Measurements from ENCODE around the gene UNC80. TPM values are rescaled to one million over a fixed set of nuclear protein-coding genes. Genes with fewer than 3 reads are reported as not detected.
A peak's percentile ranks its signal among the peaks of the same experiment; 100 is the strongest.

UNC80 gene
- total RNA-seq, 1 donor from 2014 or later, result 2.1 TPM

GRCh38 chr2:209929369-209929768 is 157.7 kb downstream of the UNC80 start:
- Histone ChIP-seq H3K36me3 (ENCODE audit: control insufficient read depth in 3 of 3, insufficient read depth in 3 of 3, low read length in 3 of 3) (no peaks in the 10 kb centered on the region), H3K27ac (ENCODE audit: low read depth, low read length) (no peak overlapping the region), H3K27me3 (ENCODE audit: control insufficient read depth in 3 of 3, insufficient read depth in 3 of 3, low read length in 3 of 3) (peaks cover 0 to 4% (median 2%) of the 10 kb centered on the region in 3 donors), H3K4me1 (ENCODE audit: control insufficient read depth in 3 of 3, insufficient read depth in 3 of 3, low read length in 3 of 3) (no peaks in the 10 kb centered on the region), H3K4me3 (ENCODE audit: low read length in 3 of 3) (no peak overlapping the region), H3K9ac (ENCODE audit: low read depth in 1 of 3, low read length in 3 of 3) (no peak overlapping the region), H3K9me3 (ENCODE audit: control insufficient read depth in 3 of 3, low read length in 3 of 3) (no peaks in the 10 kb centered on the region)

GRCh38 chr2:209933499-209934483 is 162.2 kb downstream of the UNC80 start:
- no peaks in the 10 kb centered on the region for H3K36me3 ChIP-seq (ENCODE audit: control insufficient read depth in 3 of 3, insufficient read depth in 3 of 3, low read length in 3 of 3)
- no peaks in the 10 kb centered on the region for H3K9me3 ChIP-seq (ENCODE audit: control insufficient read depth in 3 of 3, low read length in 3 of 3)
- H3K27ac ChIP-seq (ENCODE audit: low read depth, low read length), result no peak overlapping the region
- H3K4me1 ChIP-seq (ENCODE audit: control insufficient read depth in 3 of 3, insufficient read depth in 3 of 3, low read length in 3 of 3), result no peaks in the 10 kb centered on the region
- H3K4me3 ChIP-seq (ENCODE audit: low read length in 3 of 3), result no peak overlapping the region
- H3K27me3 ChIP-seq (ENCODE audit: control insufficient read depth in 3 of 3, insufficient read depth in 3 of 3, low read length in 3 of 3), result peaks cover 0 to 4% (median 0%) of the 10 kb centered on the region in 3 donors
- peak overlapping the region in 1 of 3 donors; percentile 9 for H3K9ac ChIP-seq (ENCODE audit: low read depth in 1 of 3, low read length in 3 of 3)

GRCh38 chr2:209936106-209936666 is 164.6 kb downstream of the UNC80 start:
- Histone ChIP-seq H3K9ac (ENCODE audit: low read depth in 1 of 3, low read length in 3 of 3) (no peak overlapping the region), H3K27me3 (ENCODE audit: control insufficient read depth in 3 of 3, insufficient read depth in 3 of 3, low read length in 3 of 3) (peaks cover 0 to 4% (median 0%) of the 10 kb centered on the region in 3 donors), H3K9me3 (ENCODE audit: control insufficient read depth in 3 of 3, low read length in 3 of 3) (no peaks in the 10 kb centered on the region), H3K4me3 (ENCODE audit: low read length in 3 of 3) (no peak overlapping the region), H3K27ac (ENCODE audit: low read depth, low read length) (no peak overlapping the region), H3K36me3 (ENCODE audit: control insufficient read depth in 3 of 3, insufficient read depth in 3 of 3, low read length in 3 of 3) (no peaks in the 10 kb centered on the region), H3K4me1 (ENCODE audit: control insufficient read depth in 3 of 3, insufficient read depth in 3 of 3, low read length in 3 of 3) (no peaks in the 10 kb centered on the region)

GRCh38 chr2:209937893-209938292 is 166.3 kb downstream of the UNC80 start:
- Histone ChIP-seq H3K4me1 (ENCODE audit: control insufficient read depth in 3 of 3, insufficient read depth in 3 of 3, low read length in 3 of 3) (no peaks in the 10 kb centered on the region), H3K4me3 (ENCODE audit: low read length in 3 of 3) (no peak overlapping the region), H3K27ac (ENCODE audit: low read depth, low read length) (no peak overlapping the region), H3K9me3 (ENCODE audit: control insufficient read depth in 3 of 3, low read length in 3 of 3) (no peaks in the 10 kb centered on the region), H3K36me3 (ENCODE audit: control insufficient read depth in 3 of 3, insufficient read depth in 3 of 3, low read length in 3 of 3) (no peaks in the 10 kb centered on the region), H3K27me3 (ENCODE audit: control insufficient read depth in 3 of 3, insufficient read depth in 3 of 3, low read length in 3 of 3) (no peaks in the 10 kb centered on the region), H3K9ac (ENCODE audit: low read depth in 1 of 3, low read length in 3 of 3) (no peak overlapping the region)

GRCh38 chr2:209938906-209939305 is 167.3 kb downstream of the UNC80 start:
- Histone ChIP-seq H3K9ac (ENCODE audit: low read depth in 1 of 3, low read length in 3 of 3) (no peak overlapping the region), H3K27ac (ENCODE audit: low read depth, low read length) (no peak overlapping the region), H3K9me3 (ENCODE audit: control insufficient read depth in 3 of 3, low read length in 3 of 3) (no peaks in the 10 kb centered on the region), H3K36me3 (ENCODE audit: control insufficient read depth in 3 of 3, insufficient read depth in 3 of 3, low read length in 3 of 3) (no peaks in the 10 kb centered on the region), H3K27me3 (ENCODE audit: control insufficient read depth in 3 of 3, insufficient read depth in 3 of 3, low read length in 3 of 3) (no peaks in the 10 kb centered on the region), H3K4me3 (ENCODE audit: low read length in 3 of 3) (no peak overlapping the region), H3K4me1 (ENCODE audit: control insufficient read depth in 3 of 3, insufficient read depth in 3 of 3, low read length in 3 of 3) (no peaks in the 10 kb centered on the region)

DNA sequence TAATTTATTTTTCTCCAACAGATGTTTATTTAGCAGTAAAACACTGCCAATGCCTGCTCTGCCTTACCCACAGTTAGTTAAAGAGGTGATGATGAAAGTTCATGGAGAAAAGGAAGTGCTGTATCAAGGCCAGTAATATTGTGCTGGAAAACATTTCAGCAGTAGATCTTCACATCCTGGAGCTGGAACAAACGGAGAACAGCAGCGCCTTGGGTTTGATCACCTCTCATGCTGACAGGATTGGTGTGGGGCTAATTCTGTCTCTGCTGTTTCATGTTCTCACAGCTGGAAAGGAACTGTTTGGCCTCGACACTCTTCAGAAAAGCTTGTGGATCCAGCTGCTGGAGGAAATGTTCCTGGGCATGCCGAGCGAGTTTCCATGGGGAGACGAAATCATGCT is 169.3 kb downstream of the UNC80 start:
- no peak overlapping the region for H3K9ac ChIP-seq (ENCODE audit: low read depth in 1 of 3, low read length in 3 of 3)
- no peak overlapping the region for H3K27ac ChIP-seq (ENCODE audit: low read depth, low read length)
- no peak overlapping the region for H3K4me3 ChIP-seq (ENCODE audit: low read length in 3 of 3)
- no peaks in the 10 kb centered on the region for H3K9me3 ChIP-seq (ENCODE audit: control insufficient read depth in 3 of 3, low read length in 3 of 3)
- H3K4me1 ChIP-seq (ENCODE audit: control insufficient read depth in 3 of 3, insufficient read depth in 3 of 3, low read length in 3 of 3), result no peaks in the 10 kb centered on the region
- no peaks in the 10 kb centered on the region for H3K36me3 ChIP-seq (ENCODE audit: control insufficient read depth in 3 of 3, insufficient read depth in 3 of 3, low read length in 3 of 3)
- H3K27me3 ChIP-seq (ENCODE audit: control insufficient read depth in 3 of 3, insufficient read depth in 3 of 3, low read length in 3 of 3), result no peaks in the 10 kb centered on the region

DNA sequence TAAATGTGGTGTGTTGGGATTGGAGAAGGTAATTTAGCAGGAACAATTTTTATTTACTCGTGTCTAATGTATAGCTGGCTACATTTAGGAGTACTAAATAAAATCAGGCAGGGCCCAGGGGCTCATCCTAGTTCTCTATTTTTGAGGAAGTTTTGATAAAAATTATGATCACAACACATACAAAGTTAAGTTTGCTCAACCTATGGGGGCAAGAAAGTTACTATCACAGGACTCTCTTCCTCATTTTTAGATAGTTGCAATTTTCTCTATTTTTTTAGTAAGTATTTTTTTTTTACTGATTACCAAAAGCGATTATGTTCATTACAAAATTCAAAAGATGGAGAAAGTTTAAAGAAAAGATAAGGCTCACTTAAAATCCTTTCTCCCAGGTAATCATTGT is 170.8 kb downstream of the UNC80 start:
- no peak overlapping the region for H3K27ac ChIP-seq (ENCODE audit: low read depth, low read length)
- H3K9me3 ChIP-seq (ENCODE audit: control insufficient read depth in 3 of 3, low read length in 3 of 3), result no peaks in the 10 kb centered on the region
- H3K27me3 ChIP-seq (ENCODE audit: control insufficient read depth in 3 of 3, insufficient read depth in 3 of 3, low read length in 3 of 3), result no peaks in the 10 kb centered on the region
- H3K9ac ChIP-seq (ENCODE audit: low read depth in 1 of 3, low read length in 3 of 3), result no peak overlapping the region
- H3K4me3 ChIP-seq (ENCODE audit: low read length in 3 of 3), result no peak overlapping the region
- no peaks in the 10 kb centered on the region for H3K4me1 ChIP-seq (ENCODE audit: control insufficient read depth in 3 of 3, insufficient read depth in 3 of 3, low read length in 3 of 3)
- H3K36me3 ChIP-seq (ENCODE audit: control insufficient read depth in 3 of 3, insufficient read depth in 3 of 3, low read length in 3 of 3), result no peaks in the 10 kb centered on the region

DNA sequence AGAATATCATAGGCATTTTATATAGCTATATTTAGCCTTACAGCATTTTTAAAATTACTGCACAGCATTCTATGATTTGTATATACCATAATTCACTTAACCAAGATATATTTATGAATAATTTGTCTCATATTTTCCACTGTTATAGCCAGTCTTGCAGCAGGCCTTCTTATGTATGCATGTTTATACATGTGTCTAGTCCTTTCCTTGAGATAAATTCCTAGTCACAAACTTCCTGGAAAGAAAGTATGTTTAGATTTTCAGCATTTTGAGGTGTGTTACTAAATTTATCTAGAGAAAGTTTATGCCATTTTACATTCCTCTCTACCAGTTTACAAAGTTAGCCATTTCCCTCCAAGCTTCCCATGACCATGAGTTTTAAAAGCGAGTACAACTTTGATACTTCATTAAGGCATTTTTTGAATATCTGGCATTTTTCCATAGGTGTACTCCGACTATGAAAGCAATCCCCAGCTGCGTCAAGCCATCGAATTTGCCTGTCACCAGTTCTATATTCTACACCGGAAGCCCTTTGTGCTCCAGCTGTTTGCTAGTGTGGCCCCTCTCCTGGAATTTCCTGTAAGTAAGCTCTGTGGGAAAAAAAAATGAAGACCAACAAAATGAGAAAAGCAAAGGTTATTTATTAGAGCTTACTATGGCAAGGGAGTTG is 171.4 kb downstream of the UNC80 start:
- Histone ChIP-seq H3K27ac (ENCODE audit: low read depth, low read length) (no peak overlapping the region), H3K9ac (ENCODE audit: low read depth in 1 of 3, low read length in 3 of 3) (no peak overlapping the region), H3K9me3 (ENCODE audit: control insufficient read depth in 3 of 3, low read length in 3 of 3) (no peaks in the 10 kb centered on the region), H3K36me3 (ENCODE audit: control insufficient read depth in 3 of 3, insufficient read depth in 3 of 3, low read length in 3 of 3) (no peaks in the 10 kb centered on the region), H3K27me3 (ENCODE audit: control insufficient read depth in 3 of 3, insufficient read depth in 3 of 3, low read length in 3 of 3) (no peaks in the 10 kb centered on the region), H3K4me1 (ENCODE audit: control insufficient read depth in 3 of 3, insufficient read depth in 3 of 3, low read length in 3 of 3) (no peaks in the 10 kb centered on the region), H3K4me3 (ENCODE audit: low read length in 3 of 3) (no peak overlapping the region)

GRCh38 chr2:209943776-209944175 is 172.1 kb downstream of the UNC80 start:
- no peaks in the 10 kb centered on the region for H3K4me1 ChIP-seq (ENCODE audit: control insufficient read depth in 3 of 3, insufficient read depth in 3 of 3, low read length in 3 of 3)
- no peaks in the 10 kb centered on the region for H3K36me3 ChIP-seq (ENCODE audit: control insufficient read depth in 3 of 3, insufficient read depth in 3 of 3, low read length in 3 of 3)
- H3K27ac ChIP-seq (ENCODE audit: low read depth, low read length), result no peak overlapping the region
- no peak overlapping the region for H3K9ac ChIP-seq (ENCODE audit: low read depth in 1 of 3, low read length in 3 of 3)
- H3K27me3 ChIP-seq (ENCODE audit: control insufficient read depth in 3 of 3, insufficient read depth in 3 of 3, low read length in 3 of 3), result no peaks in the 10 kb centered on the region
- H3K9me3 ChIP-seq (ENCODE audit: control insufficient read depth in 3 of 3, low read length in 3 of 3), result no peaks in the 10 kb centered on the region
- no peak overlapping the region for H3K4me3 ChIP-seq (ENCODE audit: low read length in 3 of 3)

DNA sequence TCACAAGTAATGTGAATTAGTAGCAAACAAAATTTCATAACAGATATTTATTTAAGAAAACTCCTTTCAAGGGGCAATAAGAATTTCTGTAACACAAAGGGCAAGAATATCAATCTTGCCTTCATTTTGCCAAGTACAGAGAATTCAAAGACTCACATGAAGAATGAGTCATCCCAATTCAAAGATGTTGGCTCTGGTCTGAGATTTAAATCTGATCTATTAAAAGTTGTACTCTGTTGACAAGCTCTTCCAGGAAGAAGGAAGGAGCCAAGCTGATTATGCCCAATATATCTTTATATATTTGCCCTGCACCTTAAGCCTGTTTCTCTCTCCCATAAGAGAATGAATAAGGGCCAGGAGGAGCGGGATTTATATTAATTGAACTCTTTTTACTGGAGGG is 174.9 kb downstream of the UNC80 start:
- H3K9me3 ChIP-seq (ENCODE audit: control insufficient read depth in 3 of 3, low read length in 3 of 3), result no peaks in the 10 kb centered on the region
- H3K27me3 ChIP-seq (ENCODE audit: control insufficient read depth in 3 of 3, insufficient read depth in 3 of 3, low read length in 3 of 3), result no peaks in the 10 kb centered on the region
- no peaks in the 10 kb centered on the region for H3K4me1 ChIP-seq (ENCODE audit: control insufficient read depth in 3 of 3, insufficient read depth in 3 of 3, low read length in 3 of 3)
- H3K9ac ChIP-seq (ENCODE audit: low read depth in 1 of 3, low read length in 3 of 3), result no peak overlapping the region
- H3K27ac ChIP-seq (ENCODE audit: low read depth, low read length), result no peak overlapping the region
- no peak overlapping the region for H3K4me3 ChIP-seq (ENCODE audit: low read length in 3 of 3)
- no peaks in the 10 kb centered on the region for H3K36me3 ChIP-seq (ENCODE audit: control insufficient read depth in 3 of 3, insufficient read depth in 3 of 3, low read length in 3 of 3)
